ENCODE data around the gene BUD13.
A peak's percentile ranks its signal among the peaks of the same experiment; 100 is the strongest.
"Not testable (repeated sequence)": the region's sequence is repeated elsewhere in the genome, so short reads cannot be mapped to it uniquely, and the experiment has no call there.

BUD13 gene, protein sequence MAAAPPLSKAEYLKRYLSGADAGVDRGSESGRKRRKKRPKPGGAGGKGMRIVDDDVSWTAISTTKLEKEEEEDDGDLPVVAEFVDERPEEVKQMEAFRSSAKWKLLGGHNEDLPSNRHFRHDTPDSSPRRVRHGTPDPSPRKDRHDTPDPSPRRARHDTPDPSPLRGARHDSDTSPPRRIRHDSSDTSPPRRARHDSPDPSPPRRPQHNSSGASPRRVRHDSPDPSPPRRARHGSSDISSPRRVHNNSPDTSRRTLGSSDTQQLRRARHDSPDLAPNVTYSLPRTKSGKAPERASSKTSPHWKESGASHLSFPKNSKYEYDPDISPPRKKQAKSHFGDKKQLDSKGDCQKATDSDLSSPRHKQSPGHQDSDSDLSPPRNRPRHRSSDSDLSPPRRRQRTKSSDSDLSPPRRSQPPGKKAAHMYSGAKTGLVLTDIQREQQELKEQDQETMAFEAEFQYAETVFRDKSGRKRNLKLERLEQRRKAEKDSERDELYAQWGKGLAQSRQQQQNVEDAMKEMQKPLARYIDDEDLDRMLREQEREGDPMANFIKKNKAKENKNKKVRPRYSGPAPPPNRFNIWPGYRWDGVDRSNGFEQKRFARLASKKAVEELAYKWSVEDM

DNA sequence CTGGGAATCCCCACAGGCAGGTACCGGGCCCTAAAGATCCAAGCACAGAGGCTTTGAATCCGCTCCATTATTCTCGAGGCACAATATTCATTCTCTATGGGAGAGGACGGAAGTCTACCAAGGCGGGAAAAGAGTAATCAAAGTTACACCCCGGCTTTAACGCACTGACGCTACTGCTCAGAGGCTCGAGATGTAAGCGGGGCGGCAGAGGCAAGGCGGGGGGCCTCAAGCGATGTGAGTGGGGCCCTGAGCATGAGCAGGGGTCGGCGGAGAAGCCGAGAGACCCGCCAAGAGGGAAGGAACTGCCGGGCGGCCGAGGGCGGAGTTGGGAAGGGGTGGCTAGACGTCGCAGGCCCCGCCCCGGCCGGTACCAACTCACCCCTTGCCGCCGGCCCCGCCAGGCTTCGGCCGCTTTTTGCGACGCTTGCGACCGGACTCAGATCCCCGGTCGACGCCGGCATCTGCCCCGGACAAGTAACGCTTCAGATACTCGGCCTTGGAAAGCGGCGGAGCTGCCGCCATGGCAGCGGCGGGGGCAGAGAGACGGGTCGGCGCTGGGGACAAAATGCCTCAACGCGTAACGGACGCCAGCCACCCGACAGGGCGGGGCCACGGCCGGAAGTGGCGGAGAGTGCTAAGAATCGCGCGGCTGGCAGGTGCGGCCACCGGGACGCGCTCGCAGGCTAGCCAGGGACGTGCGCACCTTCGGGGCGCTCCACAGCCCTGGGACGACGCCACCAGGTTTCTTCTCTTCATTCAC lies at the start of gene BUD13:
Gene BUD13, minus strand, starts transcription at position 545 of the 760 bp plus-strand sequence. Its CDS starts 23 bp downstream, at position 522.
- peak within 1 kb of the TSS; percentile 88 for H3K4me3 ChIP-seq (ENCODE audit: low read depth, low read length)

DNA sequence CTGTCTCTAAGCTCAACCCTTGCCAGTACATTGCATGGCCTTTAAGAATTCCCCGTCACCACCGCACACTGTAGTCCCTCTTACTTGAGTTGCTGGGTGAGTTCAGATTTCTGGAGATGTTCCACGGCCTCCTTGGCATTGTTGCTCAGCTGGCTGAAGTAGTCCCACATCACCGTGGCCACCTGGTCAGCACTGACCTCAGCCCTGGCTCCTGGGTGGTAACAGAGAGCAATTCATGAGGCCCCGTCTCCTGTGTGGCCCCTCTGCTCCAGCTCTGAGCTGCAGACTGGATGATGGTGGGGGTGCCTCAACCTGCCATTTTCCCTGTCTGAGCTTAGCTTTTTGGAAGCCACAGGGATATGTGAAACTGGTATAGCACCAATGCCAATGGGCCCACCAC lies 49.8 kb upstream of the BUD13 start:
- no peak overlapping the region for H3K4me3 ChIP-seq (ENCODE audit: low read depth, low read length)

DNA sequence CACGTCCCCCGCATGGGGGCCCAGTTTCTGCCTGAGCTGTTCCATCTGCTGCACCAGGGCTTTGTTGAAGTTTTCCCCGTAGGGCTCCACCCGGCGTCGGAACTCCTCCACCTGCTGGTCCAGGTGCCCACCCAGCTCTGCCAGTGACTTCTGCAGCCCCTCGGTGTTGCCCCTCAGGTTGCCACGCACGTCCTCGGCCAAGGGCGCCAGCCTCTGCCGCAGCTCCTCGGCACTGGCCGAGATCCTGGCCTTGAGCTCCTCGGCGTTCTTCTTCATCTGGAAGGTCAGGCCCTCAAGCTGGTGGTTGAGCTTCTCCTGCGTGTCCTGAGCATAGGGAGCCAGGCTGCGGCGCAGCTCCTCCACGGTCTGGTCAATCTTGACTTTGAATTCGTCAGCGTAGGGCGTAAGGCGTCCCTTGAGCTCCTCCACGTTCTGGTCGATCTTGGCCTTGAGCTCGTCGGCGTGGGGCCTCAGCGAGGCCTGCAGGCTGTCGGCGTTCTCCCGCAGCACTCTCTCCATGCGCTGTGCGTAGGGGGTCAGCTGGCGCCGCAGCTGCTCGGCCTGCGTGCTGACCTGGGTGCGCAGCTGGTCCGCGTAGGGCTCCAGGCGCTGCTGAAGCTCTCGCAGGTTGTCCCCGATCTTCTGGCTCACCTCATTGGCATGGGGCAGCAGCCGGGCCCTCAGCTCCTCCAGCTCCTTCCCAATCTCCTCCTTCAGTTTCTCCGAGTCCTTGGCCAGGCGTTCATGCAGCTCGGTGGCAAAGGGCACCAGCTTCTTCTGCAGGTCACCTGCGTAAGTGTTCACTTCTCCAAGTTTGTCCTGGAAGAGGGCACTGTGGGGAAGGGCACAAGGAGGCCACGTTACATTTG lies 48.5 kb upstream of the BUD13 start:
- no peak overlapping the region for H3K4me3 ChIP-seq (ENCODE audit: low read depth, low read length)

DNA sequence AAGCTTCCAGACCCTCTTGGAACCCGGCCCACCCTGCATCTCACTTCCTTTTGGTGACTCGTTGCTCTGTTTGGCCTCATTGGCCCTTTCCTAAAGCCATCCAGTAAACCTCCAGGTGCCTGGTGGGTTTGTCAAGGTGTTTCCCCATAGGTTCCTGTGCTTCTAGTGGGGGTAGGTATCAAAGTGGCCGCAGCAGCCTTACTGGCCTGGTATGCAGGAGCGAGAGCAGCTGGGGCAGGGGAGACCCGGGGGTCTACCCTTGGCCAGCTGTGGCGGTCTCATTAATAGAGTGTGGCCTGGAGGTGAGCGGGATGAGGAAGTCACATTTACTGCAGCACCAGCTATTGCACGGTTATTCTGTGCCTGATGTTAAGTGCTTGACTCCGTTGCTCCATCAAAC lies 46.3 kb upstream of the BUD13 start:
- H3K4me3 ChIP-seq (ENCODE audit: low read depth, low read length), result no peak overlapping the region

DNA sequence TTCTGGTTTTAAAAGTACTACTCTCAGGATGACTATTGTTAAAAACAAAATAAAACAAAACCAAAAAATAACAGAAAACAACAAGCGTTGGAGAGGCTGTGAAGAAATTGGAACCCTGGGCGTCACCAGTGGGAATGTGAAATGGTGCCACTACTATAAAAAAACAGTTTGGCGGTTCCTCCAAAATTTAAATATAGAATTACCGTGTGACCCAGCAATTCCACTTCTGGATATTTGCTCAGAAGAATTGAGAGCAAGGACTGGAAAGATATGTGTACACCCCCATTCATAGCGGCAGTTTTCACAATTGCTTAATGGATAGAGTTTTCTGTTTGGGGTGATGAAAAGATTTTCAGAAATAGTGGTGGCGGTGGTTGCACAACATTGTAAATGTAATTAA lies 41.7 kb upstream of the BUD13 start:
- no peak overlapping the region for H3K4me3 ChIP-seq (ENCODE audit: low read depth, low read length)

DNA sequence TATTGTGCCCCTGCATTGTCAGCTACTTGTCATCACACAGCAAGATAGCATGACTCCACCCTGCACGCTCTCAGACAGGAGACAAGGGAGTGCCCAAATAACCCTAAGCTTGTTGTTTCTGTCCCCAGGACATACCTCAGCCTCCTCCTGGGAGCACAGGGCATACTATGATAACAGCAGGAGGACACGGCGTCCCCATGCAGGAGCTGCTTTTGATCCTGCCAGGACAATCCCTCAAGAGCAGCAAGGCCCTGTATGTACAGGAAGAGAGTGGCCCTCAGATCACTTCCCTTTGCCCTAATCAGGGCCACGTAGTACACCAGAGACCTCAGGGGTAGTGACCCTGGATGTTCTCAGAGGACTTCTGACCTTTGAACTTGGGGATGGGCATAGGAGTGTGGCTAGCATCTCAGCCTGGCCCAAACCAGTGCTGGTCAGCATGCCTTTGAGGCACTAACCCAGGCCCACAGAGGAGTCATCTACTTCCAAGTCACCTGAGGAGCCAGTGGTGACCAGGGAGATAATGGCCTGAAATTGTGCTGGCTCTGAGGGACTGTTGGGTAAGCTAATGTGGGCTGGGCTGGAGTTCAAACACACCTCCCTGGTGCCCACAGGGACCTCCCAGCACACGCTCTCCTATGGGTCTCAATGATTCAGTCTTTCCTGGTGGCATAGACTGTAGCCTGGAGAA lies 41.1 kb upstream of the BUD13 start:
- H3K4me3 ChIP-seq (ENCODE audit: low read depth, low read length), result no peak overlapping the region

DNA sequence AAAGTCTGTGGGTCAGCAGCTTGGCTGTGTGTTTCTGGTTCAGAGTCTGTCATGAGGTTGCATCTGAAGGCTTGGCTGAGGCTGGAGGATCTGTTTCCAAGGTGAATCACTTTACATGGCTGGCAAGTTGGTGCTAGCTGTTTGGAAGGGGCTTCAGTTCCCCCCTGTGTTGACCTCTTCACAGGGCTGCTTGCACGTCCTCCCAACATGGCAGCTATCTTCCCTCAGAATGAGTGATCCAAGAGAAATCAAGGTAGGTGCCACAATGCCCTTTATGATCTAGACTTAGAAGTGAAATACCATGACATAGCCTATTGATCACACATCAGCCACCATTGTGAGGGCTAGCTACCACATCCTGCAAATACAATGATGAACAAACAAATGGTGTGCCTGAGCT lies 40.4 kb upstream of the BUD13 start:
- H3K4me3 ChIP-seq (ENCODE audit: low read depth, low read length), result no peak overlapping the region

DNA sequence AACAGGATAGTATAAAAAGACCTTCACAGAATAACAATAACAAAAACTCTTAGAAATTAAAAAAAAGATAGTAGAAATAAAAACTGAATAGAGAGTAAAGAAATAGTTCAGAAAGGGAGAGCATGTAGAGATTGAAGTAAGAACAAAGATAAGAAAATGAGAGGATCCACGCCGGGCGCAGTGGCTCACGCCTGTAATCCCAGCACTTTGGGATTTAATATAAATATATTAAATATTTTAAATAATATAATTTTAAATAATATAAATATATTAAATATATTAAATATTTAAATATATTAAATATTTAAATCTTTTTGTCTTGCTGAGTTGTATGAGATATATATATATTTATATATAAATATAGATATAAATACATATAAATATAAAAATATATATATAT lies 39.3 kb upstream of the BUD13 start:
- no peak overlapping the region for H3K4me3 ChIP-seq (ENCODE audit: low read depth, low read length)

DNA sequence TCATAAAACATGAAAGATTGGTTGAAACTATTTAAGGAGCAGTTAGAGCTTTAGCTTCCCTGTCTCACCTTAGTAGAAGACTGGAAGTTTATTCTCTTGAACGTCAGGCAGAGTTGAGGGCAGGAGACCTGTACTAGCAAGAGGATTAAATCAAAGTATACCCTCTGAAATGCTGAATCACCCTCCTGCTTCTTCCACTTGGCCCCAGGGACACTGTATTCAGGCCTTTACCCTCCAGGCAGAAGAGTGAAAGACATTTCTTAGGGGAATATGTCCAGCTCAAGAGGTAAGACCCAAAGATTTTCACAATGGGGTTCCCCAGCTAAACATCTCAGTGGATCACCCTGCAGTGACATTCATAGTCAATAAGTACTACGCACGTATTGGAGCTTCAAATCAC lies 38.4 kb upstream of the BUD13 start:
- H3K4me3 ChIP-seq (ENCODE audit: low read depth, low read length), result no peak overlapping the region

DNA sequence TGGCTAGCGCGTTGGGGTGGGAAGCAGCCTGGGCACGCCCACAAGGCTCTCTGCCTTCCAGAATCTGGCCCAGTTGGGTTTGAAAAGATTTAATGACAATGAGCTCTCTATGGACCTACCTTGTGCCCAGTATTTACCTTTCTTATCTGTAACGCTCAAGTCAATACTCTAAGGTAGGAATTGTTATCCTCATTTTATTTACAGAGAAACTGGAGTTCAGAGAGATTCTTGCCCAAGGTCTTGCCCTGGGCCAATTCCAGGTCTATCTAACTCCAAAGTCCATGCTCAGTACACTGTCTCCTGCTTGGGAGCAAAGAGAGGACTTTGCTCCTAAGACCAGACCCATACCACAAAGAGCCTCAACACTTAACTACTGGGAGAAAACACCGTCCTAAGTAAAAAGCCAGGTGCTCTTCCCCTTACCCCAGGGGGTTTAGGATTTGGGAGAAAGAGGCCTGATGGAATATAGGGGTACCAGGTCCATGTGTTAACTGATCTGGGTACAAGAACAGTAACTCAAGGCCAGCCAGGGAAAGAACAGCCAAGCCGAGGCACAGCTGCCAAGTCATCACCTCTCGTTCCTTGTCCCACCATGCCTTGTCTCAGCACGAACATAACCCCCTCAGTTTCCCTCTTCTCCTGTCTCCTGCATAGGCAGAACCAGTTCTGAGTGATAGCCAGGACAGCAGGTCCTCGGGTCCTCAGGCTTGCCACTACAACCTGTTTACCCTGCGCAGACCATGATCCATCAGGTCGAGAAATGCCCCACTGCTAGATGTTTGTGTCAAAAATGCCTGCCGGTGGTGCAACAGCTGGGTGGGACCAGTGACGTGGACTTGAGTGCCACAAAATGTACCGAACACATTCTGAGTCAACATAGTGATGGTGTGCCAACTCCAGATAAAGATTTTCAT lies 35.7 kb upstream of the BUD13 start:
- no peak overlapping the region for H3K4me3 ChIP-seq (ENCODE audit: low read depth, low read length)

DNA sequence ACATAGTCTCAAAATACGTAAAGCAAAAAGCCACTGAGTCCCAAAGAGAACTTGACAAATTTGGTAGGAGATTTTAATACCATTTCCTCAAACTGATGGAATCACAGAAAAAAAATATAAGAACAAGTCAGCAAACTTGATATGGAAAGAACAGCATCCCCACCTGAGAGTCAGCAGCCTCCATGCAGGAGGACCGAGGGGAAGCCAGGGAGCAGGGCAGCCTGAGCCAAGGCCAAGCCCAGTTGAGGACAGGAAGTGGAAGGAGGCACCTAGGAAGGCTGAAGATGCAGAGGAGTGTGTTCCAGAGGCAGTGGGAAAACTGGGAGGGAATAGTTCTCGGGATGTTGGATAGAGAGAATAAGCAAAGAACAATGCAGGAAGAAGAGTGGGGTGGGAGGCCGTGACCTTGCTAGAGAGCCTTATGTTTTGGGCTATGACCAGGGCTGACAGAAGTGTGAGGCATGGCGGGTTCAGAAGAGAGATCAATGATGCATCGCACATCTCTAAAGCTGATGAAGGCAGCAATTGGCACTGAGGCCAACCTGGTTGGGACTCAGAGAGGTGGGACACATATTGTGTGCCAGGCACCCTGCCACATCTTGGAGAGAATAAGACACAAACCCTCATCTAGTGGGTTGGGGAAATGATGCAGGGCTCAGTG lies 34.9 kb upstream of the BUD13 start:
- H3K4me3 ChIP-seq (ENCODE audit: low read depth, low read length), result no peak overlapping the region

DNA sequence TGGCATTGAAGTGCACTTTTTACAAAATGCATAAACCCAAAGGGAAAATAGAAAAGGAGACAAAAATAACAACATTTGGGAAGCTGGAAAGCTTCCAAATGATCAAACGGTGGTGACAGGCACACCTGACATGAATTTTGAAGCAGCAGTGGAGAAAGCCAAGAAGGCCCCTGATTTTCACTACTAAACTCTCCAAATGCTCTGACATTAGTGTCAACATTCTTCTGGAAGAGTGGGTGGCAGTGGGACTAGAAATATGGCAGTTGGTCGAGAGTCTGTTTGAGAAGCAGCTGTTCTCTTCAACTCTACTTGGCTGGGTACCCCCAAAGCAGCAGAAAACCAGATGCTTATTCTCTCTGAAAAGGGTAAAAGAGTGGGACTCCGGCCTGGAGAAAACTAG lies 31.2 kb upstream of the BUD13 start:
- H3K4me3 ChIP-seq (ENCODE audit: low read depth, low read length), result no peak overlapping the region

DNA sequence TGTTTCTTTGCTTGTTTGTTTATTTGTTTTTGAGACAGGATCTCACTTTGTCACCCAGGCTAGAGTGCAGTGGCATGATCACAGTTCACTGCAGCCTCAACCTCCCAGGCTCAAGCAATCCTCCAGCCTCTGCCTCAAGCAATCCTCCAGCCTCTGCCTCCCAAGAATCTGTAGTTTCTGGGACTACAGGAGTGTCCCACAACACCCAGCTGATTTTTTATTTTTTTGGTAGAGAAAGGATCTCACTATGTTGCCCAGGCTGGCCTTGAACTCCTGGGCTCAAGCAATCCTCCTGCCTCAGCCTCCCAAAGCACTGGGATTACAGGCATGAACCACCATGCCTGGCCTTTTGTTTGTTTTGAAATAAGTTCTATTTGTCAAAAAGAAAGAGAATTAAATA lies 28.9 kb upstream of the BUD13 start:
- H3K4me3 ChIP-seq (ENCODE audit: low read depth, low read length), result not testable (repeated sequence)

DNA sequence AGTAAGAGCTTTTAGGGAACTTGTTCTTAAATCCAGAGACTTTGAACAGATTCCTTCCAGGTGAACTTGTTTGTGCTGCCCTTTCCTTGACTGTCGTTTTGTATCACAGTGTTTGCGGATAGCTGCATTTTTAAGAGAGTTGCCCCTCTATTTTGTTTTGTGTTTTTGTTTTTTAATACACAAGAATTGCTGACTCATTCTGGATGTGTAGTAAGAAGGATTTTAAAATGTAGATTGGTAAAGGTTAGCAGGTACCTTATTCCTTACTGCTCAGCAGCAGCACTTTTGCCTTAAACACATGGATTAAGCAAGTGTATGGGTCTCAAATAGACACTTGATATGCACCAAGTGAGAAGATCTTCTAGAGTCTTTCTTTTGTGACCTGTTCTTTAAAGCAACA lies 27.8 kb upstream of the BUD13 start:
- no peak overlapping the region for H3K4me3 ChIP-seq (ENCODE audit: low read depth, low read length)

DNA sequence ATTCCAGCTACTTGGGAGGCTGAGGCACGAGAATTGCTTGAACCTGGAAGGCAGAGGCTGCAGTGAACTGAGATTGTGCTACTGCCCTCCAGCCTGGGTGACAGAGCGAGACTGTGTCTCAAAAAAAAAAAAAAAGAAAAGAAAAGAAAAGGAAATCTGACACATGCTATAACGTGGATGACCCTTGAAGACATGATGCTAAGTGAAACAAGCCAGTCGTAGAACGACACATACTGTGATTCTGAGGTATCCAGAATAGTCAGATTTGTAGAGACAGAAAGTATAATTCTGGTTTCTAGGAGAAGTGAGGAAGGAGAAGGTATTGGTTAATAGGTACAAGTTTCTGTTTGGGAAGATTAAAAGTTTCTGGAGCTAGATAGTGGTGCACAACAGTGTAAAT lies 25.6 kb upstream of the BUD13 start:
- H3K4me3 ChIP-seq (ENCODE audit: low read depth, low read length), result no peak overlapping the region

DNA sequence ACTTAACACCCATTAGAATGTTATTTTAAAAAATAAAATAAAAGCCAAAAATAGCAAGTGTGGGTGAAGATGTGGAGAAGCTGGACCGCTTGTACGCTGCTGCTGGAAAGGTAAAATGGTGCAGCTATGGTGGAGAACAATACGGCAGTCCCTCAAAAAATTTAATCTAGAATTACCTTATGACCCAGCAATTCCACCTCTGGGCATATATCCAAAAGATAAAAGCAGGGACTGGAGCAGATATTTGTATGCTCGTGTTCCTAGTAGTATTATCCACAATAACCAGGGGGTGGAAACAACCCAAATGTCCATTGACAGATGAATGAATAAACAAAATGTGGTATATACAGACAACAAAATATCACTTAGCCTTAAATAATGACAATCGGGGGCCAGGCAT lies 25.0 kb upstream of the BUD13 start:
- no peak overlapping the region for H3K4me3 ChIP-seq (ENCODE audit: low read depth, low read length)

DNA sequence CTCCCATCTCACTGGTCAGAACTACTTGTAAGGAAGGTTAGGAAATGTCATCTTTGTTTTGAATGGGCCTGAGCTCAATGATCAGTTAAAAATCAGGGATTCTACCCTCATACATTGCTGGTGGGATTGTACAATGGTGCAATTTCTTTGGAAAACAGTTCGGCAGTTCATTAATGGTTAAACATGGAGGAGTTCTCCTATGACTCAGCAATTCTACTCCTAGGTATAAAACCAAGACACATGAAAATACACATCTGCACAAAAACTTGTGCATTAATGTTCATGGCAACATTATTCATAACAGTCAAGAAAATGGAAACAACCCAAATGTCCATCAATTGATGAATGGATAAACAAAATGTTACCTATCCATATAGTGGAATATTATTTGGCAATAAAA lies 23.8 kb upstream of the BUD13 start:
- no peak overlapping the region for H3K4me3 ChIP-seq (ENCODE audit: low read depth, low read length)

DNA sequence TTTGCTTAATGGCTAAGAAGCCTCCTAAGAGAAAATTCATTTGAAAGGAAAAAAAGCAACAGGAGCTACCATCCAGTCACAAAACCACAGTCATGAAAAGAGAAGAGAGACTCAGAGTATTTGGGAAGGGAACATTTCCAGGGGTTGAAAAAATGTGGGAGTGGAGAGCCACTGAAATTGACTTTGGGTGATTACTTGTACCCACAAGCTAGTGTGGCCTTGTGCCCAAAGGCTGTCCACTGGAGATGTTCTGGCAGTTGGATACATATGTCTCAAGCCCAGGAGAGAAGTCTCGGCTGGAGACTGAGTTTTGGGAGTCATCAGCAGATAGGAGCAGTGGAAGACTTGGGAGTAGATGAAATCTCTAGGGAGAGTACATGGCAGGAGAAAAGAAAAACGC lies 22.1 kb upstream of the BUD13 start:
- H3K4me3 ChIP-seq (ENCODE audit: low read depth, low read length), result no peak overlapping the region

DNA sequence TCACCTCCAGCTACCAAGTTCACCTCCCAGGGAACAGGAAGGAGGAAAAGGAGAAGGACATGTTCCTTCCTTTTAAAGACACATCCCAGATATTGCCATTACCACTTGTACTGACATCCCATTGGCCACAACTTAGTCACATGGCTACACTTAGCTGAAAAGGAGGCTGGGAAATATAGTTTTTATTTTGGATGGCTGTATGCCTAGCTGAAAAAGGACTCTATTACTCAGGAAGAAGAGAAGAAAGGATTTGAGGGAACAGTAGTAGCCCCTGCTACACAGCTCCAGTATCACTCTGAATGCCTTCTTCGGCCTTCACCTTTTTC lies 20.9 kb upstream of the BUD13 start:
- H3K4me3 ChIP-seq (ENCODE audit: low read depth, low read length), result no peak overlapping the region
